NT2/D1 (cell line): ENCODE results near the gene SDC3.

ENCODE experiments used
- SUZ12 ChIP-seq: IDR thresholded peaks from 2 replicates; pipeline ENCODE4 v1.6.1; 2011; ENCODE audit not compliant: insufficient read length, insufficient read depth; ENCODE audit errors: extremely low read depth
- YY1 ChIP-seq: IDR thresholded peaks from 2 replicates; pipeline ENCODE4 v1.6.1; 2011; ENCODE audit not compliant: insufficient read length, insufficient read depth
- ZNF274 ChIP-seq: IDR thresholded peaks from 2 replicates; pipeline ENCODE4 v1.6.1; 2011; ENCODE audit warnings: mild to moderate bottlenecking, low read depth, low read length

- no peak for TF ChIP-seq SUZ12
- no peak for TF ChIP-seq YY1
- TF ChIP-seq ZNF274, result no peak
These were observed 60.4 kb downstream of the SDC3 start for GRCh38 chr1:30848130-30848529.
